Suppressor macrophage treated with lipopolysaccharide for 1 hour (primary cell): ENCODE data around the gene SON.
A peak's percentile ranks its signal among the peaks of the same experiment; 100 is the strongest.
"Not testable (repeated sequence)": the region's sequence is repeated elsewhere in the genome, so short reads cannot be mapped to it uniquely, and the experiment has no call there.

Experiments used
- DNase-seq, 3 donors: peaks; one replicate each; pipeline ENCODE4 v3.0.0-alpha.2; 2020 to 2022

SON gene, protein sequence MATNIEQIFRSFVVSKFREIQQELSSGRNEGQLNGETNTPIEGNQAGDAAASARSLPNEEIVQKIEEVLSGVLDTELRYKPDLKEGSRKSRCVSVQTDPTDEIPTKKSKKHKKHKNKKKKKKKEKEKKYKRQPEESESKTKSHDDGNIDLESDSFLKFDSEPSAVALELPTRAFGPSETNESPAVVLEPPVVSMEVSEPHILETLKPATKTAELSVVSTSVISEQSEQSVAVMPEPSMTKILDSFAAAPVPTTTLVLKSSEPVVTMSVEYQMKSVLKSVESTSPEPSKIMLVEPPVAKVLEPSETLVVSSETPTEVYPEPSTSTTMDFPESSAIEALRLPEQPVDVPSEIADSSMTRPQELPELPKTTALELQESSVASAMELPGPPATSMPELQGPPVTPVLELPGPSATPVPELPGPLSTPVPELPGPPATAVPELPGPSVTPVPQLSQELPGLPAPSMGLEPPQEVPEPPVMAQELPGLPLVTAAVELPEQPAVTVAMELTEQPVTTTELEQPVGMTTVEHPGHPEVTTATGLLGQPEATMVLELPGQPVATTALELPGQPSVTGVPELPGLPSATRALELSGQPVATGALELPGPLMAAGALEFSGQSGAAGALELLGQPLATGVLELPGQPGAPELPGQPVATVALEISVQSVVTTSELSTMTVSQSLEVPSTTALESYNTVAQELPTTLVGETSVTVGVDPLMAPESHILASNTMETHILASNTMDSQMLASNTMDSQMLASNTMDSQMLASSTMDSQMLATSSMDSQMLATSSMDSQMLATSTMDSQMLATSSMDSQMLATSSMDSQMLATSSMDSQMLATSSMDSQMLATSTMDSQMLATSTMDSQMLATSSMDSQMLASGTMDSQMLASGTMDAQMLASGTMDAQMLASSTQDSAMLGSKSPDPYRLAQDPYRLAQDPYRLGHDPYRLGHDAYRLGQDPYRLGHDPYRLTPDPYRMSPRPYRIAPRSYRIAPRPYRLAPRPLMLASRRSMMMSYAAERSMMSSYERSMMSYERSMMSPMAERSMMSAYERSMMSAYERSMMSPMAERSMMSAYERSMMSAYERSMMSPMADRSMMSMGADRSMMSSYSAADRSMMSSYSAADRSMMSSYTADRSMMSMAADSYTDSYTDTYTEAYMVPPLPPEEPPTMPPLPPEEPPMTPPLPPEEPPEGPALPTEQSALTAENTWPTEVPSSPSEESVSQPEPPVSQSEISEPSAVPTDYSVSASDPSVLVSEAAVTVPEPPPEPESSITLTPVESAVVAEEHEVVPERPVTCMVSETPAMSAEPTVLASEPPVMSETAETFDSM (N-terminal part only)

DNA sequence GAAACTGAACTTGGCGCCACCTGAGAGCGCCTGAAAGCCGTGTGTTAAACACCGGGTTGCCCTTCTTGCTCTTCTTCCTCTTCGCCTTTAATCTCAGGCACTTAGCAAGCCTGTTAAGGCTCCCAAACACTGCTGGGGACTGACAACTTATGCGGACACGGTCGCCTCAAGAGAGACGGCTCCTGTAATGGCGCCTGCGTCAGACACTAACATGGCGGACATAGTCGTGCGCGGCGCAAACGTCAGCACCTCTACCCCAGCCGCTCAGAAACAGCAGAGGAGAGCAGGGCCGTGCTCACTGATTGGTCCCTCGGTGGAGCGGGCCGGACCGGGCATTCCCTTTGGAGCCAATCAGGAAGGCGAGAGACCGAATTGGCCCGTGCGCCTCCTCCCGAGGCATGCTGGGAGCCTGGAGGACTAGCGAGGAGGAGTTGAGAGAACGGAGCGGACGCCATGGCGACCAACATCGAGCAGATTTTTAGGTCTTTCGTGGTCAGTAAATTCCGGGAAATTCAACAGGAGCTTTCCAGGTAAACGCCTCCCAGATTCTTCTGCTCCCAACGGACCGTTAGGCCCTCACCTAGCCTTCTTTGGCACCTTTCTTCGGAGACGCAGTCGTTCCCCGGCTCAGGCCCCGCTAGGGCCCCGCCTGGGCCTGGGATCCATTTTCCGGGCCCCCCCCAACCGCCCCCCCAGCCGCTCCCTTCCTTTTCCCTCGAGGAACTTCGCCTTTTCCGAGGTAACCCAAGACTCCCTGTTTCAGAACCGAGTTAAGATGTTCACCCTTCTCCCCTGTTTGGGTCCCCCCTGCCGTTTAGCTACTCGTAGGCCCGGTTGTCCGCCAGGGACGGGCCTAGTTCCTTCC lies at the start of gene SON:
SON (plus strand) TSS at position 399 of the 865 bp plus-strand sequence; CDS start at position 454, 55 bp downstream.
- peak; percentile 98 to 99 (median 99) for DNase-seq

DNA sequence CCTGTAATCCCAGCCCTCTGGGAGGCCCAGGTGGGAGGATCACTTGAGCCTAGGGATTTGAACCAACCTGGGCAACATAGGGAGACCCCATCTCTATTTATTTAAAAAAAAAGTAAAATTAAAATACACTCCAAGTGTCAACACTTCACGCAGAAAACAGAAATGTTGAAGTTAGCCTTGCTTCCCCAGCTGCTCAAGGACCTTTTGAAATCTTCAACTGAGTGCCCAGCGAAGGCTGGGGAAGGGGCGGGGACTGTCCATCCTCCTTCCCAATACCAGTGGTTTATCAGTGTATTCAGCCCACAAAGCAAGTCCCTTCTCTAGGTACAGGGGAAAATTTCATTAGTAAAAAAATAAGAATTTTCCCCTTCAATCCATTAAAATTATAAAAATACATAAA lies 49.1 kb upstream of the SON start:
- DNase-seq: peak in 2 of 3 donors; percentile 19 to 45

DNA sequence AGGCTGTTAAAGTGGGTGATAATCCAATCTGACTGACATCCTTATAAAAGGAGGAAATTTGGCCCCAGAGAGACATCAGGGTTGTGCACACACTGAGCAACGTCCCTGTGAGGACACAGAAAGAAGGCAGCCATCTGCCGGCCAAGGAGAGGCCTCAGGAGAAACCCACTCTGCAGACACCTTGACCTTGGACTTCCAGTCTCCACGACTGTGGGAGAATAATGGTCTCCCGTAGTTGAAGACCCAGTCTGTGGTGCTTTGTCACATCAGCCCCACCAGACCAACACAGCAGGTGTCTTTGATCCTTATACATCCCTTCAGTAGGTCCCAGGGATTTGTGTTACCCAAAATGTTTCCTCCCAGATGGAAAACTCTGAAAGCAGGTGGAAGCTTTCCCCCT lies 47.1 kb upstream of the SON start:
- no peak for DNase-seq

DNA sequence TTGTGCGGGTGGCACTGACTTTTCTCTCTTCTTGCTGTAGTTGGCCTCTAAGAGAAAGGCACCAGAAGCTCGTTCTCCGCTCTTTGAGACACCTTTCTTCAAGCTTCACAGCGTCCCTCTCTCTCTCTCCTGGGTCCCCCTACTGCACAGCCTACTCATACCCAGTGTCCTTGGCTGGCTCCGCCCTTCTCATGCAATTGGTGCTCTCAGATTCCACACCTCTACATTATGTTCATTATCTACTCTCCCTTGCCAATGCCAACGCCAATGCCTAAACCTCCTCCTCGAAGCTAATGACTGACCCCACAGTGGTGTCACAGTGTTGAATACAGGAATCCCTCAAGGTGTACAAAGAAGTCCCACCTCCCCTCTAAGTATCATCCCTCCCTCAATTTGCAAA lies 46.5 kb upstream of the SON start:
- DNase-seq: no peak

DNA sequence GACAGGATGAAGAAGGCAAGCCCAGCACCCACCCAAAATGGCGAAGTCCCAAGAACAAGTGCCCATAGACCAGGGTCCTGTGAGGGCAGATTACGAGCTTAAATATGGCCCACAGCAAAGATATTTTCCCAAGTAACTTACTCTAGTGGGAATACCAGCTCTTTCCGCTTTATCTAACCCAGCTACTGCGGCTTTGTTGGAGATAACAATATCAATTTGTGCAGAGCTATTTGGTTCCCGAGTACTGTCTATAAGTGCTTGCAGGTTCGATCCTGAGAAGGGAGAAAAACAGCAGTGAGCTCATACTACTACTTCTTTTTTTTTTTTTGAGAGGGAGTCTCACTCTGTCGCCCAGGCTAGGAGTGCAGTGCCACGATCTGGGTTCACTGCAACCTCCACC lies 37.0 kb upstream of the SON start:
- no peak for DNase-seq

GRCh38 chr21:33507003-33507402 lies 35.8 kb upstream of the SON start:
- DNase-seq: not testable (repeated sequence)

GRCh38 chr21:33510826-33511225 lies 32.0 kb upstream of the SON start:
- no peak for DNase-seq

DNA sequence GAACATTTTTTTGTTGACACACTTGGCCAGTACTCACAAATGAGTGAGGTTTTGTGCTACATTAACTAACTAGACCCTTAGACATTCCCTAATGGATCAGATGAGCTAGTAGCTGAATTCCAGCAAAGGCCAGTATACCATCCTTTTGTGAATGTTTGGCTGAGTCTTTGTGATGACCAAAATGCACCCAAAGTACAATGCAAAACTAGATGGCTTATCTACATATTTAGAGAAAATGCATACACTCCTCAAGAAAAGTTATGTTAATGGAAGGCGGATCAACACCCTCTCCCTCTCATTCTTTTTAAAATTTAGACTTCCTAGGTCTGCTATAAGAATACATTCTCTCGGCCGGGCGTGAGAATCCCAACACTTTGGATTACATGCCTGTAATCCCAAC lies 31.2 kb upstream of the SON start:
- DNase-seq: no peak

DNA sequence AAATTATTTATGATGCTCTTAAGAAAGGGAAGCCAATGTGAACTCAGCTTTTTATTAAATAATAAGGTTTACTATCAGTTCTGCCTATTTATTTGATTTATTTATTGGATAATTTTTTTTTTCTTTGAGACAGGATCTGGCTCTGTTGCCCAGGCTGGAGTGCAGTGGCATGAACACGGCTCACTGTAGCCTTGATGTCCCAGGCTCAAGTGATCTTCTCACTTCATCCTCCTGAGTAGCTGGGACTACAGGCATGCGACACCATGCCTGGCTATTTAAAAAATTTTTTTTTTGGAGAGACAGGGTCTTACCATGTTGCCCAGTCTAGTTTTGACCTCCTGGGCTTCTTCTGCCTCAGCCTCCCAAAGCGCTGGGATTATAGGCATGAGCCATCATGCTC lies 30.4 kb upstream of the SON start:
- DNase-seq: no peak

DNA sequence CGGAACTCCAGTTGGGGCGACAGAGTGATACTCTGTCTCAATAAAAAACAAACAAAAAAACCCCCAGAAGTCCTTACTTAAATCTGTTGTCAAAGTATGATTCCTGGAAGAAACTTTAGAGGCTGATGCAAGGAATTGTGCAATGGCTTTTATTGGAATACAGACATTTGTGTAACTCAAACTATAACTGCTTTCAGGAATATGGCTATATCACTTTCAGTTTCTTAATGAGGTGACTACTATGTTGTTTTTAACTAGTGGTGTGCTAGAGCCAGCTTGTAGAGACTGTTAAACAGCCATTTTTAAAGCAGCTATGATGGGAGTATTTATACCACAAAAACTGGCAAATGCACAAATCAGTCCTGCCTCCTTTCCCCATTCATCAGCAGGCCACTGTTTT lies 28.6 kb upstream of the SON start:
- peak in 1 of 3 donors; percentile 33 for DNase-seq

- no peak for DNase-seq
Observed at GRCh38 chr21:33518899-33519298, 23.9 kb upstream of the SON start.

GRCh38 chr21:33522297-33522952 lies 20.4 kb upstream of the SON start:
- no peak for DNase-seq

- DNase-seq: no peak
Observed at GRCh38 chr21:33522953-33523349, 19.9 kb upstream of the SON start.

DNA sequence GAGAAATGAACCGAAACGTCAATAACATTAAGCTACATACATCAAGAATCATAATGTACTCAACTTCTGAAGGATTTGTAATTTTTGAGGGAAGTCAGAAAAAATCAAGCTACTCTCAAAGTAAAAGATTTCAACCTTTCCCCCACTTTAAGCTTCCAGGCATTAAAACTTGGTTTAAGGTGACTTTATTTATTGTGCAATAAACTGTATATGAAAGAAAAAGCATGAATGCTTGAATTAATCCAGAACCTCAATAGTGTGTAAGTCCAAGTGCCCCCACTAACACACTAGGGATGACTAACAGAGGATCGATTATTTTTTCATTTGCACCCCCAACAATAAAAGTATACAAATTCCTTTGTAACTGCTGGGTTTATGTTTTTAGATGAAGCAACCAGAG lies 11.8 kb upstream of the SON start:
- DNase-seq: no peak

- no peak for DNase-seq
Observed at GRCh38 chr21:33537212-33537611, 5.6 kb upstream of the SON start.

DNA sequence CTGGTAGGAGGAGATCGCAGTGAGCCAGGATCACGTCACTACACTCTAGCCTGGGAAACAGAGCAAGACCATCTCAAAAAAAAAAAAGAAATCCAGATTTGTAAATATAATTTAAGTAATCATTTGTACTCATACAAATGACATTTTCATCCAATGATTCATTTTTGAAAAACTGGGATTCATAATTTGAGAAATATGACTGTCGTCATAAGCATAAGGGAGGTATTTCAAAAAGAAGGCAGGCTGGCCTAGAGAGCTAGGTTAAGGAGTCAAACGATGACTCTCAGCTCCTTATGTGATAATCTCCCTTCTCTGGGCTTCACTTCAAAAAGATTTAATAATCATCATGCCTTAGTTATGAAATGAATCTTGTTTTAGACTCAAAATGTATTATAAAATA lies 3.2 kb upstream of the SON start:
- no peak for DNase-seq

GRCh38 chr21:33540711-33541104 lies 2.1 kb upstream of the SON start:
- DNase-seq: no peak

GRCh38 chr21:33541105-33541711 lies 1.6 kb upstream of the SON start:
- peak in 1 of 3 donors; percentile 16 for DNase-seq

- DNase-seq: peak; percentile 78 to 93 (median 85)
Observed at GRCh38 chr21:33541756-33542639, 840 bp upstream of the SON start, which contains the start of gene GART. GART (minus strand) TSS chr21:33542117; CDS start chr21:33539315, 2,802 bp downstream.
